HG02840 (cell line): Measurements from ENCODE around the gene CYP2W1.

ENCODE experiments used
- ATAC-seq: cut with Tn5 transposase; IDR thresholded peaks from one replicate; pipeline ENCODE4 v1.9.1; 2021; ENCODE audit warnings: mild to moderate bottlenecking, moderate library complexity, moderate number of reproducible peaks; ENCODE audit not compliant: unreplicated experiment, low FRiP score

Gene CYP2W1

GRCh38 chr7:979886-980571, 3.0 kb upstream of the CYP2W1 start:
- no peak for ATAC-seq

- ATAC-seq, result no peak
Measured at GRCh38 chr7:981793-982510, 1.0 kb upstream of the CYP2W1 start.

GRCh38 chr7:982511-983003, 424 bp upstream of the CYP2W1 start:
- no peak for ATAC-seq

- no peak for ATAC-seq
Measured at GRCh38 chr7:983616-984071, 663 bp downstream of the CYP2W1 start.

- no peak for ATAC-seq
Measured at GRCh38 chr7:984361-985126, 1.6 kb downstream of the CYP2W1 start.

GRCh38 chr7:985127-985416, 2.1 kb downstream of the CYP2W1 start:
- no peak for ATAC-seq

- no peak for ATAC-seq
Measured at GRCh38 chr7:985915-986741, 3.1 kb downstream of the CYP2W1 start.

- ATAC-seq, result no peak
Measured at GRCh38 chr7:986766-987751, 4.1 kb downstream of the CYP2W1 start.

GRCh38 chr7:987909-988308, 4.9 kb downstream of the CYP2W1 start:
- ATAC-seq, result no peak

- ATAC-seq, result no peak
Measured at GRCh38 chr7:988426-988911, 5.5 kb downstream of the CYP2W1 start.

- no peak for ATAC-seq
Measured at GRCh38 chr7:988963-989529, 6.1 kb downstream of the CYP2W1 start.

GRCh38 chr7:990352-990932, 7.5 kb downstream of the CYP2W1 start:
- ATAC-seq, result no peak

- no peak for ATAC-seq
Measured at GRCh38 chr7:990933-991728, 8.2 kb downstream of the CYP2W1 start.

GRCh38 chr7:991729-992656, 9.0 kb downstream of the CYP2W1 start:
- ATAC-seq, result no peak

- ATAC-seq, result peak; percentile 78
Measured at GRCh38 chr7:992709-993607, 10.0 kb downstream of the CYP2W1 start.
